HG03039 (cell line): ENCODE data around the gene RHBDD2.
"Not testable (repeated sequence)": the region's sequence is repeated elsewhere in the genome, so short reads cannot be mapped to it uniquely, and the experiment has no call there.

Source experiments
- ATAC-seq: cut with Tn5 transposase; IDR thresholded peaks from one replicate; pipeline ENCODE4 v1.9.1; 2021; ENCODE audit warnings: mild to moderate bottlenecking, moderate library complexity; ENCODE audit not compliant: unreplicated experiment

RHBDD2 gene

DNA sequence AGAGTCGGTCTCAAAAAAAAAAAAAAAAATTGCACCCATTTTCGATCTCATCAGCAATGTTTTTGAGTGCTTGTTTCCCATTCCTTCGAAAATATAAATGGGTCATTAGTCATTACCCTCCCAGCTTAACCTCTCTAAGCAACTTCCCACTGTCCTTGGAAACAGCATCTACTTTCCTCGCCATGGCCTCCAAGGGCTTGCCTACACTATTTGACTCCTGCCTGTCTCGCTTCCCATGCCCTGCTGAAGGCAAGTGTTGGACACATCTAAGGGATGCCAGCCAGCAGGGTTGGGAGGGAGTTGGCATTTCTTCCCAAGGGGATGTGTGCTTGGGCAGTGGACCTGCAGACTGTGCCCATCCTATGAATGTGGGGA, 12.7 kb upstream of the RHBDD2 start:
- ATAC-seq, result no peak

DNA sequence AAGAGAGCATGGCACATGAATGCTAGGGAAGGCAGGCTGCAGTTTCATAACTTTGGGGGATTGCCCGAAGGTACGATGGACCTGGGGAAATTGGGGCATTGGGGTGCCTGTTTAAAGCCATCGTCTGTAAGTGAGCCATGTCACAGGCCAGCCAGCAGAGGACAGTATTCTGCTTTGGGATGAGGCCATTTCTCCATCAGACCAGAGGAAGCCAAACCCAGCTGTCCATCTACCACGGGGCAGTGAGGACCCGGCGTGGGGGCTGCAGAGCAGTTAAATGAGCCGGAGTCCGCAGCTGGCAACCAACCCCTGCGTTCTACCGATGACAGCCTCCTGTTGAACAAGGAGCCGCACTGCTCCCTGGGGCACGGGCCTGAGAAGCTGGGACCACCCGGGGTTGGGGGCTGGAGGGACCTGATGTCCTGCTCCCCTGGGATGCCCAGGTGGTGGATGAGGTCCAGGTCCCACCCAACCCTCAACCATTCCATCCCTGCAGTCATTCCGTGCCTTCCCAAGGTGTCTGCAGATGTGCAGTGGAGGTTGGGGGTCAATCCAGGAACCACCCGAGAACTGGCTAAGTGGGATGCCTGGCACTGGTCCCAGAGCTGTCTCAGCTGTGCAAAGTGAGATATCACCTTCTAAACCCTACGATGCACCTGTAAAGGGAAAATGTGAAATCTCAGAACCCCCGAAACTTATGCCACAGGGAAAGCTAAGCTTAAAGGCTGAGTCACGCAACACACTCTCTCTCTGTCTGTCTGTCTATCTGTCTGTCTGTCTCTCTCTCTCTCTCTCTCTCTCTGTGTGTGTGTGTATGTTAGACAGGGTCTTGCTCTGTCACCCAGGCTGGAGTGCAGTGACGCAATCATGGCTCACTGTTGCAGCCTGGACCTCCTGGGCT, 12.1 kb upstream of the RHBDD2 start:
- no peak for ATAC-seq

DNA sequence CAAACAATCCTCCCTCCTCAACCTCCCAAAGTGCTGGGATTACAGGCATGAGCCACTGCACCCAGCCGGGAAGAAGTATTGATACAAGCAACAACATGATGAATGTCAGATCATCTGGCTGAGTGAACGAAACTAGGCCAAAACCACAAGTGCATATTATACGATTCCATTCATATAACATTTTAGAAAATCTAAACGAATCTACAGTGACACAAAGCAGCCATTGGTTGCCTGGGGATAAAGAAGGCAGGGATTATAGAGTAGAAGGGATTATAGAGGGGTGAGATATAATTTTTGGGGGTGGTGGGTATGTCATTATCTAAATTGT, 11.5 kb upstream of the RHBDD2 start:
- no peak for ATAC-seq

DNA sequence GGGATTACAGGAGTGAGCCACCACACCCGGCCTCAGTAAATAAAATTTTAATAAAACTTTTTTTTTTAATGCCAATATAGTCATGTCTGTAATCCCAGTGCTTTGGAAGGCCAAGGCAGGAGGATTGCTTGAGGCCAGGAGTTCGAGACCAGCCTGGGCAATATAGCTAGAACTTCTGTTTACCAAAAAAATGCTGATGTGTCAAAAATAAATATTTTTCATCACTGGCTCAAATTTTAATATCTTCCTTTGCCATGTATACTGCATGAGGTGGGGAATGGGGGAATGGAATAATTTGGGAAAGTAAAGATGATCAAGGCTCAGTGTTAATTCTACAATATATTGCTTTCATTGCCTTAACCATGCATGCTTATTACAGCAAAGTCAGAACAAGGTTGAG, 10.7 kb upstream of the RHBDD2 start:
- ATAC-seq, result no peak

DNA sequence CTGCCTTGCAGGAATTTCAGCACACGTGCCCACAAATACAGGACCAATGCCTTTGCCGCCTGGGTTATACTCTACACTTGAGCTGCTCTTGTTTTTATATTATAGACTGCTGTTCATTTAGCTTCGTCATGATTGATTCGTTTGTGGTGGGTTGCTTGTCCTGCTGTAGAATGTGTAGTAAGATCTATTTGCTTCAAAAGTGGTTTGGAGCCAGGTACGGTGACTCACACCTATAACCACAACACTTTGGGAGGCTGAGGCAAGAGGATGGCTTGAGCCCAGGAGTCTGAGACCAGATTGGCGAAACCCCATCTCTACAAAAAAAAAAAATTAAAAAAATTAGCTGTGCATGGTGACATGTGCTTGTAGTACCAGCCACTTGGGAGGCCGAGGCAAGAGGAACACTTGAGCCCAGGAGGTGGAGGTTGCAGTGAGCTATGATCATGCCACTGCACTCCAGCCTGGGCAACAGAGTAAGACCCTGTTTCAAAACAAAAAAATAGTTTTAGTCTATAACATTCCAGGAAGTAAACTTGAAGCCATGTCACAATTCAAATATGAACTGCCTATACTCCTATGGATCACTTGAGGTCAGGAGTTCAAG, 9.0 kb upstream of the RHBDD2 start:
- ATAC-seq, result no peak

DNA sequence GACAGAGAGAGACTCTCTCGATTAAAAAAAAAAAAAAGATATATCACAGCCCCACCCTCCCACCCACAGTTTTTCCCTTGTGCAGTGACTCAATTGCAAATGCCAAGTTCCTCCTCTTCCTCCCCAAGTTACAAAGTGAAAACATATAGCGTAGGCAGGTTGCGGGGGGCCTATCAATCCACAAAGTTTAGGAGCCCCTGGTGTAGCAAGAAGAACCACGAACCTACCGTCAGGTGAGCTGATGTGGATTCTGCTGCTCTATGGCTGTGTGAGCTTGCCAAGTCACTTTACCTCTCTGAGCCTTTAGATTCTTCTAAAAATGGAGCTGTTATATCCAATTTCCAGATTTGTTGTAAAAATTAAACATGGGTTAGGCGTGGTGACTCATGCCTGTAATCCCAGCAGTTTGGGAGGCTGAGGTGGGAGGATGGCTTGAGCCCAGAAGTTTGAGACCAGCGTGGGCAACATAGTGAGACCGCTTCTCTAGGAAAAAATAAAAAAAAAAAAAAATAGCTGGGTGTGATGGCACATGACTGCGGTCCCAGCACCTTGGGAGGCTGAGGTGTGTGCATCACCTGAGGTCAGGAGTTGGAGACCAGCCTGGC, 8.2 kb upstream of the RHBDD2 start:
- no peak for ATAC-seq

DNA sequence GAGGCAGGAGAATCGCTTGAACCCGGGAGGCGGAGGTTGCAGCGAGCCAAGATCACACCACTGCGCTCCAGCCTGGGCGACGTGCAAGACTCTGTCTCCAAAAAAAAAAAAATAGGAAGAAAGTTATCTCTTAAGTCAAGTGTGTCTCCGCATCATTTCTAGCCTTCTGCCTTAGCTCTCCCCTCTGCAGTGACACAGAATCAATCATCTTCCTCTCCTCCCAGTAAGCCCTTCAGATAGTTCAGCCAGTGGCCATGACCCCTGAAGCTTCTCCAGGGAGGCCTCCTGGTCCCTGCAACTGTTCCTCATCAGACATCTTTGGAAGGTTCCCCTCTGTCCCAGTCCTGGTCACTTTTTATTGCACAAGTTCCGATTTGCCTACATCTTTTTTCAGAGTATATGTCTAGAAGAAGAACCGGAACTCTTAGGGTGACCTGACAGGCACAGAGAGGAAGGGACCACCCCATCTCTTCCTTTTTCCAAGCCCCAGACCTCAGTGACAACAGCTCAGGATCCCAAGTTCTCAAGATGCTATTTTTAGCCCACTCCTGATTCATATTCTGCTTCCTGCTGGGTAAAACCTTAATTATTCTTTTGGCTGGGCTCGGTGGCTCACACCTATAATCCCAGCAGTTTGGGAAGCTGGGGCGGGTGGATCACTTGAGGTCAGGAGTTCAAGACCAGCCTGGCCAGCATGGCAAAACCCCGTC, 6.6 kb upstream of the RHBDD2 start:
- ATAC-seq, result no peak

DNA sequence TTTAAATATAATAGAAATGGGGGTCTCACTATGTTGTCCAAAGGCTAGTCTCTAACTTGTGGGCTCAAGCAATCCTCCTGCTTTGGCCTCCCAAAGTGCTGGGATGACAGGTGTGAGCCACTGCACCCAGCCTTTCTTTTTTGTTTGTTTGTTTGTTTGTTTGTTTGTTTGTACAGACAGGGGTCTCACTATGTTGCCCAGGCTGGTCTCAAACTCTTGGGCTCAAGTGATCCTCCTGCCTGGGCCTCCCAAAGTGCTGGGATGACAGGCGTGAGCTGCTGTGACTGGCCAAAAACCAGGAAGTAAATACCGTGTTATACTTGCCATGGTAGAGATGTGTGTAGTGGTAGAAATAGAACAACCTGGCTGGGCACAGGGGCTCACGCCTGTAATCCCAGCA, 4.7 kb upstream of the RHBDD2 start:
- not testable (repeated sequence) for ATAC-seq

DNA sequence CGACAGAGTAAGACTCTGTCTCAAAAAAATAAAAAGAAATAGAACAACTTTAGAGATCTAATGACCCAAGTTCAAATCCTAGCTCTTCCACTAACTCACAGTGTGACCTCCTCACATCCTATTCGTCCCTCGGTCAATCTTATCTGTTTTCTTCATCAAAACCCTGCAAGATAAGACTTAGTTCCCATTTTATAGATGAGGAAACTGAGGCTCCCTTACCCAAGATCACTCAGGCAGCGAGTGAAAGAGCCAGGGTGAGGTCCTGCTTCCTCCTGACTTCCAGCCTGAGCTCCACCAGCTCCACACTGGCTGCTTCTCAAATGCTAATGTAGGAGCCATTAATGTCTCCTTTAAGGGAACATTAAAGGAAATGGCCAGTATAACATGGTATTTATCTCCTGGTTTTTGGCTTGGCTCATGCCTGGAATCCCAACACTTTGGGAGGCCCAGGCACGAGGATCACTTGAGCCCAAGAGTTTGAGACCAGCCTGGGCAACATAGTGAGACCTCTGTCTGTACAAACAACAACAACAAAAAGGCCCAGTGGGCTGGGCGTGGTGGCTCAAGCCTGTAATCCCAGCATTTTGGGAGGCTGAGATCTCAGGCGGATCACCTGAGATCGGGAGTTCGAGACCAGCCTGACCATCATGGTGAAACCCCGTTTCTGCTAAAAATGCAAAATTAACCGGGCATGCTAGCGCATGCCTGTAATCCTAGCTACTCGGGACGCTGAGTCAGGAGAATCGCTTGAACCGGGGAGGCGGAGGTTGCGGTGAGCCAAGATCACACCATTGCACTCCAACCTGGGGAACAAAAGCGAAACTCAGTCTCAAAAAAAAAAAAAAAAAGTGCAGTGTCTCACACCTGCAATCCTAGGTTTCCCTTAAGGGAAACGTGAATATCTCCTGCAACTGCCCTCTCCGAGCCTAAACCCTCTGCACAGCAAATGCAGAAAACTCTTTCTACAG, 3.4 kb upstream of the RHBDD2 start:
- ATAC-seq, result no peak

DNA sequence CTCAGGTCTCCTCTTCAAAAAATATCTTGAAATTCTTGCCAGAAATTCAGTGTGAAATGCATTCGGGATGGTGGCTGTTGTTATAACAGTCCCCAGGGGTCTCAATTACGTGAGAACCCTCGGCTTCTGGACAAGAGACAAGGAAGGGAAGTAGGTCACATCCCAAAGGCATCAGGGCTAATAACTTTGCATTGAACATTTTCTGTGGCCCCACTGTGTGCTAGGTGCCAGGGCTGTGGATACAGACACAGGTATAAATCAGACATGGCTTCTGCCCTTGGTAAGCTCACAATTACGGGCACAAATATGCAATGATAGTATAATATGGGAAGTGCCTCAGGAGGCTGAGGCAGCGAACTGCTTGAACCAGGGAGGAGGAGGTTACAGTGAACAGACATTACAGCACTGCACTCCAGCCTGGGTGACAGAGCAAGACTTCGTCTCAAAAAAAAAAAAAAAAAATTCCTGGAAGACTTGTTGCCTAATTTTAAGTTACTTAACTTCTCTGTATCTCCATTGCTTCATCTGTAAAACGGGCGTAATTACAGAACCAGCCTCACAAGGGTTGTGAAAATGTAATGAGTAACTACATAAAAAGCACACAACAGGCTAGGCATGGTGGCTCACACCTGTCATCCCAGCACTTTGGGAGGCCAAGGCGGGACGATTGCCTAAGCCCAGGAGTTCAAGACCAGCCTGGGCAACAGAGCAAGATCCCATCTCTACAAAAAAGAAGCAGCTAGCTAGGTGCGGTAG, 2.5 kb upstream of the RHBDD2 start:
- no peak for ATAC-seq

DNA sequence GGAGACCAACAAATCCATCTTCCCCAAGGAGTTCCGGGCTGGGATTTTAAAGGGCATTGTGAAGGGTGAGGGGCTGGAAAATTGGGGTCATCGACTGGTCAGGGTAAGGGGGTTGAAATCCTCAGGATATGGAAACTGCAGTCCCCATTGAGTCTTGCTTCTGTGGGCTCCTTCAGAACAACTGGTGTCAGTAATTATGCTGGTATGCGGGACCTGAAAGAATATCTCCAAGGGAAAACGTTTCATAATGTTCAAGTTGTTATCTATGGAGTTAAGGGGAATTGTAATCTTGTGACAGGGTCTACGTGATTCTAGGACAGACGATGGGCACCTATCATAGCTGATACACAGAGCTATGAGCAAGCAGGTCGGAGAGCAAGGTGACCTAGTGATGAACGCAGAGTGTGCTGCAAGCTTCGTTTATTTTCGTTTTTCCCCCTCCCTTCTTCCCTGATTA, 494 bp upstream of the RHBDD2 start:
- peak; percentile 17 for ATAC-seq

DNA sequence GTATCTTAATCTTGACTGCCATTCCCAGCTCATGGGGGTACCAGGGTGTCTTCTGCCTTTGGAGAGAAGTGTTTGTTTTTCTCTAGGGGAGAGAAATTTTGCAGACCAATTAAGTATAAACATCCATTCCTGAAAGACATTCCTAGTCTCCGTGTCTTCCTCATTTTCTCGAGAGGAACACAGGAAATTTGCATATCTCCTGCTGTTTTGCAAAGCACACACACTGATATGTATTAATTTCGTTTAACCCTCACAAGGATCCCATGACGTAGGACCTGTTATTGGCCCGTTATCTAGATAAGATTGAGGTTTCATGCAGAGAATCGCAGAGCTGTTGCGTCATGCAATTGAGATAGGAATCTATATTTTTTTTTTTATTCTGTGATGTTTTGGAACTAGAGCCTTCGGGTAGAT, 944 bp downstream of the RHBDD2 start:
- ATAC-seq, result no peak

DNA sequence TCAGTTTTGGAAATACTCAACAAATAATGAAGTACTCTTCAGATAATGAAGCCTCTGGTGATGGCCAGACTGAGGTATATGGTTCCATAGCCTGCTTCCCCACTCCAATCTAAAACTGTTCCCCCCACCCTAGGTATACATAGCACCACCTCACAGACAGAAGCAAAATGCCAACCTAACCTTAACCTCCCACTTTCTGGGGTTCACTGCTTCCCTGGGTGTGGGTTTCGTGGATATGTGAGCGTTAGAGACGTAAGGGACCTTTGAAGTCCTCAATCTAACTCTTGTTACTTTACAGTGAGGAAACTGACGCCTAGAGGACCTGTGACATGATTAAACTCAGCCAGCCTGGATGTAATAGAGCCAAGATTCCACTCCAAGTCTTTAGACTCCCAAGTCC, 1.4 kb downstream of the RHBDD2 start:
- ATAC-seq, result no peak

DNA sequence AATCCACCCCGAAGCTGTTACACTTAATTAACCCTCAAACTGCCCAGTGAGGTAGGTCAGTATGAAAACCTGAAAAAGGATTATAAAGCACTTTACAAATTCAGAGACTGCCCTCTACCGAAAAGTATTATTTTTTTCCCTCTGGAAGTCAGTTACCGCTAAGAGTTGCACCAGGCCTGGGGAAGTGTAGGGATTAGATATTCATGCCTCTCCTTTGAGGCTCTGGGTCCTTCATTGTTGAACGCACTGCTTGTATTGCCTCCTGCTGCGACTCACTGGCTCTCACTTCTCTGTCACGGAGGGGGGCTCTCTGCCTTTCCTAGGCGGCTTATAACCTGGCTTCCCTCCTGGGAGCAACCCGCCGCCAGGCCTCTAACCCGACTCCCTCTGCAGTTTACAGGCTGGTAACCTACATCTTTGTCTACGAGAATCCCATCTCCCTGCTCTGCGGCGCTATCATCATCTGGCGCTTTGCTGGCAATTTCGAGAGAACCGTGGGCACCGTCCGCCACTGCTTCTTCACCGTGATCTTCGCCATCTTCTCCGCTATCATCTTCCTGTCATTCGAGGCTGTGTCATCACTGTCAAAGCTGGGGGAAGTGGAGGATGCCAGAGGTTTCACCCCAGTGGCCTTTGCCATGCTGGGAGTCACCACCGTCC, 2.7 kb downstream of the RHBDD2 start:
- ATAC-seq, result no peak

DNA sequence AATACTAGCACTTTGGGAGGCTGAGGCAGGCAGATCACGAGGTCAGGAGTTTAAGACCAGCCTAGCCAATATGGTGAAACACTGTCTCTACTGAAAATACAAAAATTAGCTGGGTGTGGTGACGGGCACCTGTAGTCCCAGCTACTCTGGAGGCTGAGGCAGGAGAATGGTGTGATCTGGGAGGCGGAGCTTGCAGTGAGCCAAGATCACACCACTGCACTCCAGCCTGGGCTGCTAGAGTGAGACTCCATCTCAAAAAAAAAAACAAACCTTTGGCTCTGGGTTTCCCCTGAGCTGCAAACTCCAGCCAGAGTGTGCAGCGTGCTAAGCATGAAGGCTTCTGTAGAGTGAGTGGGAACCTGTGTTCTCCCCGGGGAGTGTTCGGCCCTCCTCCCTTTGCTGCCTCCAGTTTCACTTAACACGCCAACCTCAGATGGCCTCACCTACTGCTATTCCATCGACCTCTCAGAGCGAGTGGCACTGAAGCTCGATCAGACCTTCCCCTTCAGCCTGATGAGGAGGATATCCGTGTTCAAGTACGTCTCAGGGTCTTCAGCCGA, 4.5 kb downstream of the RHBDD2 start:
- not testable (repeated sequence) for ATAC-seq

DNA sequence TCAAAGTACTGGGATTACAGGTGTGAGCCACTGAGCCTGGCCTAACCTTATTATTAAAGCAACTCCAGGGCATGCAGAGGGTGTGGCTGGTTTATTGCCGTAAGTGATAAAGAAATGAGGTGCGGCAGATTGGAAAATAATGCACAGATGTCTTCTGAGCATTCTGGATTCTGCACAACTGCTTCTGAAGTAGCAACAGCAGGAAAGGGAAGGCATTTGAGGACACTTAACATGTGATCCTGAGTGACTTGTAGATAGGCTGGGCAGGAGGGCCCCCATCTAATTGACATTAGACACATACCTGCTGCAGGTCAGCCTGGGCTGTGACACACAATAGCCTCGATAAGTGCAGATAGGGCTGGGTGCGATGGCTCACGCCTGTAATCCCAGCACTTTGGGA, 5.6 kb downstream of the RHBDD2 start:
- no peak for ATAC-seq

DNA sequence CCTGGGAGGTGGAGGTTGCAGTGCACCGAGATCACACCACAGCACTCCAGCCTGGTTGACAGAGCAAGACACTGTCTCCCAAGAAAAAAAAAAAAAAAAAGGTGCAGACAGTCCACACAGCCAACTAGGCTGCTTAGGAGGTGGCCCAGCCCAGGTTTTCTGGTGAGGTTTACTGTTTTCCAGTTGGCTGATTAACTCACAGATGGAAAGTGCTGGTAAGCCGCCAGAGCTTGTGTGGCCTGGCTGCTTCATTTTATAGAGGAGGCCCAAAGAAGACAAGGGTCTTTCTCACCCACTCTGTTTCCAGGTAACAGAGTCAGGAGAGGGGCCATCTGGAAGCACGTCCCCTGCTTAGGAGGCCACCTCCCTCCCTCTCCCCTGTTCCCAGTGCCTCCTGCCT, 6.2 kb downstream of the RHBDD2 start:
- ATAC-seq, result no peak

DNA sequence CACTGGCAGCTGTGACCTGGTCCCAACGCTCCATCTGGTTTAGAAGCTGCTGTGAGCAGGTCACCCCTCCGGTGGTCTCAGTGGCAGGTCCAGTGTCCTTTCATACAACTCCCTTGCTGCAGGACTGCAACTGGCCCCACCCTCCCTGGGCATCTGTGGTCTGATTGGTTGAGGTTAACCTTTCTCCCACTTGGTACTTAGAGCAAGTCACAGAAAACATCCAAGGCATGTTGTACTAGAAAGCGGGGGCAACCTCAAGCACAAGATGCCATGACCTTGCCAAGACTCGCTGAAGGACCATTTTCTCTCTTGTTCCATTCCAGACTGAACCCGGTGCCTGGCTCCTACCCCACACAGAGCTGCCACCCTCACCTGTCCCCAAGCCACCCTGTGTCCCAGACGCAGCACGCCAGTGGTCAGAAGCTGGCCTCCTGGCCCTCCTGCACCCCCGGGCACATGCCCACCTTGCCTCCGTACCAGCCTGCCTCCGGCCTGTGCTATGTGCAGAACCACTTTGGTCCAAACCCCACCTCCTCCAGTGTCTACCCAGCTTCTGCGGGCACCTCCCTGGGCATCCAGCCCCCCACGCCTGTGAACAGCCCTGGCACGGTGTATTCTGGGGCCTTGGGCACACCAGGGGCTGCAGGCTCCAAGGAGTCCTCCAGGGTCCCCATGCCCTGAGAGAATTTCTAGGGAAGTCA, 9.0 kb downstream of the RHBDD2 start:
- ATAC-seq, result no peak
